GM12865 (cell line): ENCODE measurements around the gene SCIMP.

Source experiments
- DNase-seq: peaks from one replicate; pipeline ENCODE4 v3.0.0; 2010; ENCODE audit warnings: low read depth
- H3K4me3 ChIP-seq: 2 replicates; pipeline ENCODE4 v1.5.1; 2011; ENCODE audit warnings: mild to moderate bottlenecking, low read depth, low read length, control low read depth
- TF ChIP-seq, protein P1 (sequence below): IDR thresholded peaks from 2 replicates; pipeline ENCODE4 v1.5.1; 2011; ENCODE audit warnings: low read length, control low read depth, low read depth, inconsistent platforms; ENCODE audit not compliant: insufficient read depth; ENCODE audit errors: missing control alignments

The SCIMP gene

DNA sequence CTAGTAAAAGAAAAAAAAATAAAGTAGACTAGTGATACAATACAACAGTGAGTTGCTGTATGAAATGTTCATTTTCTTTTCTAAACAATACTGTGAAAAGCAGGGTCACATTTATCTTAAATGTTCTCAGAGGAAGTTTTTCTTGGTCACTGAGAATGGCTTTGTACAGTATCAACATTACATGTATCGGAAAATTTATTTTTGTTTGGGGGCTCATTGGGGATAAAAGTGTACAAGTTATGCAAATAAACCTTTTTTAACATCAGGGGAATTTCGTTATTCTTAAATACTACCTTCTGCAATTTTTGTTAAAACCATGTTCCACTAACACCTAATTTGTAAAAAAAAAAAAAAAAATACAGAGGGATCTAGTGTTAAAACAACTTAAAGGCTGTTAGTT lies 34.3 kb downstream of the SCIMP start:
- peak overlapping the region; percentile 20; the same call in 1 of the 2 replicates for H3K4me3 ChIP-seq
- DNase-seq: peak; percentile 74
- TF ChIP-seq, protein P1, sequence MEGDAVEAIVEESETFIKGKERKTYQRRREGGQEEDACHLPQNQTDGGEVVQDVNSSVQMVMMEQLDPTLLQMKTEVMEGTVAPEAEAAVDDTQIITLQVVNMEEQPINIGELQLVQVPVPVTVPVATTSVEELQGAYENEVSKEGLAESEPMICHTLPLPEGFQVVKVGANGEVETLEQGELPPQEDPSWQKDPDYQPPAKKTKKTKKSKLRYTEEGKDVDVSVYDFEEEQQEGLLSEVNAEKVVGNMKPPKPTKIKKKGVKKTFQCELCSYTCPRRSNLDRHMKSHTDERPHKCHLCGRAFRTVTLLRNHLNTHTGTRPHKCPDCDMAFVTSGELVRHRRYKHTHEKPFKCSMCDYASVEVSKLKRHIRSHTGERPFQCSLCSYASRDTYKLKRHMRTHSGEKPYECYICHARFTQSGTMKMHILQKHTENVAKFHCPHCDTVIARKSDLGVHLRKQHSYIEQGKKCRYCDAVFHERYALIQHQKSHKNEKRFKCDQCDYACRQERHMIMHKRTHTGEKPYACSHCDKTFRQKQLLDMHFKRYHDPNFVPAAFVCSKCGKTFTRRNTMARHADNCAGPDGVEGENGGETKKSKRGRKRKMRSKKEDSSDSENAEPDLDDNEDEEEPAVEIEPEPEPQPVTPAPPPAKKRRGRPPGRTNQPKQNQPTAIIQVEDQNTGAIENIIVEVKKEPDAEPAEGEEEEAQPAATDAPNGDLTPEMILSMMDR: no peak

DNA sequence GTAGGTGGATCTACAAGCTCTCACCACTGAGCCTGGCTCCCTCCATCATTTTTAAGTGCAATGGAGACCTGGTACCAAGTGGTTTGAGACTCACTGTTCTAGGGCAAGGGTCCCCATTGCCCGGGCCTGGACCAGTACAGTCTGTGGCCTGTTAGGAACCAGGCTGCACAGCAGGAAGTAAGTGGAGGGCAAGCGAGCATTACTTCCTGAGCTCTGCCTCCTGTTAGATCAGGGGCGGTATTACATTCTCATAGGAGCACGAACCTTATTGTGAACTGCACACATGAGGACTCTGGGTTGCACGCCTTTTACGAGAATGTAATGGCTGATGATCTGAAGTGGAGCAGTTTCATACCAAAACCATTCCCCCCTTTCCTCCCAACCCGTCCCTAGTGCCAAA lies 36.2 kb downstream of the SCIMP start:
- TF ChIP-seq, protein P1: no peak

DNA sequence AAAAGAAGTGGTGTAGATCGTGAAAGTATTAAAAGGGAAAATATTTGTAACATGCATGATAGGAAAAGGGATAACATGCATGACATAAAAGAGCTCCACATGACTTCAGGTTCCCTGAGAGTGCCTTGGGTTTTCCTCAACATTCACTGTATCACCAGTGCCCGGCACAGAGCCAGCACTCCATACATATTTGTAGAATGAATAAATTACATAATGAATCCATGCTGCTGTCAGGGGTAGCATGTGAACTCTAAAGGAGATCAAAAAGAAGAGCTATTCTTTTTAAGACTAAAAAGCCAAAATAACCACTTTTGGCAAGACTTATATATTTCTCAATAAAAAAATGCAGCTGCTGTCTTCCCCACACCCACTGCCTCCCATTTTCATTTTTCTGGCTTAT lies 40.3 kb downstream of the SCIMP start:
- TF ChIP-seq, protein P1: no peak
- no peak for DNase-seq
- H3K4me3 ChIP-seq: no peak overlapping the region

More for the DNA sequence above, 36.2 kb downstream of the SCIMP start:
- DNase-seq: peak; percentile 74
- no peak overlapping the region; the same call in 1 of the 2 replicates for H3K4me3 ChIP-seq

DNA sequence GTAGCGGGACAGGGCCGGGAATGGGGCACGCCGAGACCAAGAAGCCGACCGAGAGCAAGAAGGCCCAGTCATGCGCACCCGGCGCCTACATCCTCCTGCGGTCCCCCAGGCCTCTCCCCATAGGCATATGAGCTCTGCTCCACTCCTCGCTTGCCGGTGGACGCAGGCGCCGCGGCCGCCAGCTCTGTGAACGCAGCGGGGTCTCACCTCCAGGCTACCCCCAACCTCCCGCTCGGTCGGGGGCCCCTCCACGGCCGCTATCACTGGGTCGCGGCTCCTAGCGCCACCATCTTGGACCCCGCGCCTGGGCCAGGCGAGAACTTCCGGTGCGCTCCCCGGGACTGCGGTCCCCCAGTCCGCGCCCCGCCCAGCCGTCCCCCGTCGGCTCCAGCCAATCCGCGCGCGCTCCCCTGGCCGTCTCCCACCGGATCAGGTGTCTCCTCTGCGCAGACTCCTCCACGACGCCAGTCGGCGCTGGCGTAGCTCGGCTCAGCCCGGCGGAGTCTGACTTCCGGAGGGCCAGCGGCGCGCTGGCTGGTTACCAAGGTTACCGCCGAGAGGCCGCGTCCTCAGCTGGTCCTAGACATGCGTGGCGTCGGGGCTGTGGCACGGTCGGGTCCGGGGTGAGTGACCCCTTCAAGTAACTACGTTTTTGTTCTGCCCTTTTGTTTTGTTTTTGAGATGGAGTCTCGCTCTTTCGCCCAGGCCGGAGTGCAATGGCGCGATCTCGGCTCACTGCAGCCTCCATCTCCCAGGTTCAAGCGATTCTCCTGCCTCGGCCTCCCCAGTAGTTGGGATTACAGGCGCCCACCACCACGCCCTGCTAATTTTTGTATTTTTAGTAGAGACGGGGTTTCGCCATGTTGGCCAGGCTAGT lies 42.9 kb downstream of the SCIMP start, which contains the start of gene ZNF594:
Gene ZNF594 (minus strand): TSS at position 328 of the 877 bp plus-strand sequence. CDS start 7,612 bp downstream, outside the sequence.
- peak; percentile 99 for DNase-seq
- TF ChIP-seq, protein P1: peak; percentile 78
- peak within 1 kb of the TSS; percentile 92 for H3K4me3 ChIP-seq

DNA sequence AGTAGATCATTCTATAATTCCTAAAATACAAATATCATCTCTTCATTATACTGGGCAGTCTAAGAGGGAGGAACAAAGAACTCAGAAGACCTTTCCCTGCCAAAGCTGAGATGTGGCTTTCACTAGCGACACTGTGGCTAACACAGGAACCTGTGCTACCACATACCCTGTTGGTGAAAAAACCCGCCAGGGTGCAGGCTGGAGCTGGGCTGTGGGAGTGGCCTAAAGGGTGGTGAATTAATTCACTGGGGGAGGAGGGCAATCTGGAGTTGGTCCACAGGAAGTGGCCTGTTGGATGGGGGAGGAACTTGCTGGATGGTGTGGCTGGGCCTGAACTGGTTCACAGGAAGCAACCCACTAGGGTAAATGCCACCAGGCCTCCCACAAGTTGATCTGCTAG lies 50.4 kb downstream of the SCIMP start:
- TF ChIP-seq, protein P1: no peak
- no peak for DNase-seq

DNA sequence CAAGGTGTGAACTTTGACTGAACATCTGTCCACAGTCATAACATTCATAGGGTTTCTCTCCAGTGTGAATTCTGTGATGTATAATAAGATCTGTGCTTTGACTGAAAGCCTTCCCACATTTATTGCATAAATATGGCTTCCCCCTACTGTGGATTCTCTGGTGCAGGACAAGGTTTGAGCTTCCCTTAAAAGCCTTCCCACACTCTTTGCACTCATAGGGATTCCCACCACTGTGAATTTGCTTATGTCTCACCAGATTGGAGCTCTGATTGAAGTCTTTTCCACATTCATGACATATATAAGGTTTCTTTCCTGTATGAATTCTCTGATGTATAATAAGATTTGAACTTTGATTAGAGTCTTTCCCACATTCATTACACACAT lies 51.3 kb downstream of the SCIMP start:
- H3K4me3 ChIP-seq: no peak overlapping the region
- no peak for DNase-seq
- TF ChIP-seq, protein P1: no peak

More for the DNA sequence above, 50.4 kb downstream of the SCIMP start:
- no peak overlapping the region for H3K4me3 ChIP-seq
